AG10803 (cell line): ENCODE data around the gene ACO2.

ENCODE experiments used
- DNase-seq: peaks from one replicate; pipeline ENCODE4 v3.0.0; 2010; ENCODE audit warnings: low read depth
- H3K4me3 ChIP-seq: 2 replicates; pipeline ENCODE4 v1.5.1; 2011; ENCODE audit warnings: mild to moderate bottlenecking, low read length, control low read depth
- CTCF ChIP-seq: conservative IDR thresholded peaks from 2 replicates; pipeline ENCODE4 v1.5.1; 2011; ENCODE audit warnings: mild to moderate bottlenecking, low read length, control low read depth, inconsistent platforms

The ACO2 gene

GRCh38 chr22:41576877-41577276, 108.0 kb downstream of the ACO2 start:
- peak; percentile 40 for DNase-seq
- no peak overlapping the region for H3K4me3 ChIP-seq
- peak; percentile 58 for TF ChIP-seq CTCF

- no peak for TF ChIP-seq CTCF
- no peak for DNase-seq
- no peak overlapping the region for H3K4me3 ChIP-seq
Observed at GRCh38 chr22:41578114-41578513, 109.2 kb downstream of the ACO2 start.
